SIG-M5 treated with dmso at 0.1 percent for 504 hours (cell line): ENCODE measurements around the gene CERS5.

Source experiments
- DNase-seq: peaks from one replicate; lab custom pipeline; 2025; ENCODE audit not compliant: unreplicated experiment; lab: John Stamatoyannopoulos, UW

Gene CERS5

DNA sequence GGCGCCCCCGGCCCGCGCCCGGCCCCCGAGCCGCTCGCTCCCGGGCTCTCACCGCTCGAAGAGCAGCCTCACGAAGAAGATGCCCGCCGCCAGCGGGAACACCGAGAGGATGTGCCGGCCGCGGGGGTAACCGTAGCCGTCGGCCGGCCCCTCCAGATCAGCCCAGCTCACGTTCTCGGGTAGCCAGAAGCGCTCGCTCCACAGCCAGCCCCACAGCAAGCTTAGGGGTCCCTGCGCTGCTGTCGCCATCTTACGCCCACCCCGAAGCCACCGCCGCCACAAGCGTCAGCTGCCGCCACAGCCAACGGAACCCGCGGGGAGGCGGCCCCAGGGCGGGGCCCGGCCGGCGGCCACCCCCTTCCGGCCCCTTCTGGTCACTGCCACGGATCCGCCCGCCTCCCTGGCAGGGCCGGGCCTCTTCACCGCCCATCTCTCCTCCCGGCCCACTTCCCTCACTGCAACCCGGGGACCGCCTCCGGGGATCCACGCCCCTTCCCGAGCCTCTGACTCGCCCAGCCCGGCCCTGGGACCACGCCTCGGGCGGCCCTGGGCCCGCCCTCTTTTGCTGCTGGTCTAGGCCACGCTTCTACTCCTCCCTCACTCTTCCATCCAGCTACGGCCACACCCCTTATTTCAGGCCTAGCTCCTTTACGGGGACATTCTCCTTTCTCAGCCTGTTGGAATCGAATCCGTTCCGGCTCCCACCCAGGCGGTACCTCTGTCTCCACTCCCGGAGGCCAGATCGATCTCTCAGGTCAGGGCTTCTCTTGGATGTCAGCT lies at the start of gene CERS5:
TSS of gene CERS5 (minus strand) at position 321 of the 780 bp plus-strand sequence. CDS start at position 249, 72 bp downstream.
- DNase-seq = peak; percentile 99

DNA sequence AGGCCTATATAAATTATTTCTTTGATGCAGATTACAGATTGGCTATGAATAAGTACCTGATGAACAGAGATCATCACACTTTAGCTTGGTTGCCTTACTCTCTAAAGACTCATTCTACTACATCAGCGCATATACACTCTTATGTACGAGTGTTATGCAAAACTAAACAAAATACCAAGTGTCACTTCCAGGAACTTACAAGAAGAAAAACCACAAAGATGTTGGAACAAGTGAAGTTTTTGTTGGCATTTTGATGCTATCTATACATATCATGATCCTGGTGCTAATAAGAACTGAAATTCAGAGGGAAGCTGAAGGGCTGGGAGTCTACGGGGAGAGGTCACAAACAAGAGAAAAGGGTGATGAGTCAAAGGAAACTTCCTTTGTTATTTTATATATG lies 47.9 kb upstream of the CERS5 start:
- no peak for DNase-seq

GRCh38 chr12:50214018-50214417 lies 46.8 kb upstream of the CERS5 start:
- no peak for DNase-seq

DNA sequence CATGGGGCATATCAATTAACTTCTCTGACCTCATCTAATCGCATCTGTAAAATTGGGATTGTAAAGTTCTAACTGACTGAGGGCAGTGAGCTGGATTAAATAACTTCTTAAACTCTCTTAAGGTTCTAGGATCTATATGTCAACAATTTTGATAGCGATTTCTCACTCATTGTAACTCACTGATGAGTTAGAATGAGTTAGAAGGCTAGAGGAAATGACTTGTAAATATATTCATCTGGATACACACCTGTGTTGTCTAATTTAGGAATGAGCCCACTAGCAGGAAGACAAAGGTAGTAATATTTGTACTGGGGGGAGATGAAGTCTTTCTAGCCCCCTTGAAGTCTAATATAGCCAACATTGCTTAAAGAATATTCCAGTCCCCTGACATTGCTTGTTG lies 46.3 kb upstream of the CERS5 start:
- DNase-seq = no peak

DNA sequence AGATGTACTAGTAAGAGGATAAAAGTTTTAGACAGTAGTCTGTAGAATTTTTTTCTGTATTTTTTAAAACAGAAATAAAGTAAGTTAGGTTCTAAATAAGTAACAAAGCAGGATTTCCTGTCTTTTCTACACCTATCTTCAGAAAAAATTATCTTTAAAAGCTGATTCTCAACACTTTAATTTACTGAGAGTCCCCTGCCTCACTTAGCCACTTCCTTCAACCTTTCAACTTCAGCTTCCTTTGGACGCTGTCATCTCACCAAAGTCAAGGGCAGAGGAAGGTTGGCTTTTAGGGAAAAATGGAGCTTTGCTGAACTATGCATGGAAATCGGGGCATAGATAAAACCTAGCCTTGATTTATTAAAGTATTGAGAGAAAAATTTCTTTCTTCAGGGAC lies 44.9 kb upstream of the CERS5 start:
- no peak for DNase-seq

DNA sequence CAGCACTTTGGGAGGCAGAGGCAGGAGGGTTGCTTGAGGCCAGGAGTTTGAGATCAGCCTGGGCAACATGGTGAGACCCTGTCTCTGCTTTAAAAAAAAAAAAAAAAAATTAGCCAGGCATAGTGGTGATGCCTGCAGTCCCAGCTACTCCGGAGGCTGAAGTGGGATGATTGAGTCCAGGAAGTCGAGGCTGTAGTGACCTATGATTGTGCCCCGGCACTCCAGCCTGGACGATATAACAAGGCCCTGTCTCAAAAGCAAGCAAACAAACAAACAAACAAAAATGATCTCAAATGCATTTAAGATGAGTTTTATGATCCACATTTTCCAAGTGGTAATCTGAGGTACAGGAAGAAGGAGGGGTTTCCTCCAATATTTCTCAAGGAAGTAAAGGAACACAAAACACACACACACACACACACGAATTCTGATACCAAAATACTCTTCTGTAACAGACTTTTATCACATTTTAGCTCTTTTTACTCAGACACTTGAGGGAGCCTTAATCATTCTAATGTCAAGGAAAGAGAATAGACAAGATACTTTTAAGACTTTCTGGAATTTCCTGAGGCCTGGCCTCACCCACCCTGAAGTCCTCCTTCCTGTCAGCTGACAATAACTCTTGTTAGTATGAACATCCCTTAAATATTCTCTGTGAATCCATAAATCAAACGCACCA lies 44.4 kb upstream of the CERS5 start:
- DNase-seq = no peak

DNA sequence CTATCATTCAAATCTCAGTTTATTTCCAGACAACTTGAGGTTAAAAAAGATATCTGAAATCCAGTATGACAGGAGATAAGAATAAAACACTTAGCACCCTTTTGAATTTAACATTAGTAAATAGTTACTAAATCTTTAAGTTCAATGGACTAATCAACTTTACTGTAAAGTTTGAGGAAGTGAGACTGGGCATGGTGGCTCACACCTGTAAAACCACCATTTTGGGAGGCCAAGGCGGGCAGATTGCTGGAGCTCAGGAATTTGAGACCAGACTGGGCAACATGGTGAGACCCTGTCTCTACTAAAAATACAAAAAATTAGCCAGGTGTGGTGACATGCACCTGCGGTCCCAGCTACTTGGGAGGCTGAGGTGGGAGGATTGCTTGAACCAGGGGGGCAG lies 40.3 kb upstream of the CERS5 start:
- DNase-seq = no peak

GRCh38 chr12:50205648-50206047 lies 38.5 kb upstream of the CERS5 start:
- DNase-seq = no peak

- DNase-seq = no peak
These were observed 36.5 kb upstream of the CERS5 start for GRCh38 chr12:50203691-50204090.

- DNase-seq = peak; percentile 61
These were observed 34.9 kb upstream of the CERS5 start for GRCh38 chr12:50201987-50202521.

DNA sequence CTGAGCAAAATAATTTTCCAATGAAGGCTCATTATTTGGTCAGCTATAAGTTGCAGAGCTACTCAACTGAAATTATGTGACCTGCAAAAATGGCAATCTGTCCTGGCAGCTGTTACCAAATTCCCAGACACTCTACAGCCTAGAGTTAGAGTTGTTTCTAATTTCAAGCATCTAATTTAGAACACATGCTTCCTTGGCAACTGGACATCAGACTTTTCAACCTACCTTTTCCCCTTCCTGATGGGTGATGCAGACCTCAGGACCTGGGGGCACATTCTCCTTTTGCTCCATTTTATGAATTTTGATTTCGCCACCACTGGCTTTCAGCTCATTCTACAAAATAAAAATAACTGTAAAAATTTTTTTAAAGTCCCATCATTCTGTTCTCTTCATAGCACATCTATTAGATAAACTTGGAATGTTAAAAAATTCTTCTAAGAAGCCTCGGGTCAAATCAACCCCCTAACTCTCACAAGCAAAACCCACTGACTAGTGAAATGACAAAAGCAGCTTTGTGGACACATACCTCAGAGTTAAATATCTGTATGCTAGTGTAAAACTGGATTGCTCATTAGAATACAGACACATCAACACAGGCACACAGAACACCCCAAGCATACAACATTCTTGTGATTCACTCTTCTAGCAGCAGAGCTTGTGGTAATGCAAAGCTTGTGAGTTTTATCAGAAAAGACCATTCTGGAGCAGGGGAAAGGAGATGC lies 33.5 kb upstream of the CERS5 start:
- DNase-seq = no peak

DNA sequence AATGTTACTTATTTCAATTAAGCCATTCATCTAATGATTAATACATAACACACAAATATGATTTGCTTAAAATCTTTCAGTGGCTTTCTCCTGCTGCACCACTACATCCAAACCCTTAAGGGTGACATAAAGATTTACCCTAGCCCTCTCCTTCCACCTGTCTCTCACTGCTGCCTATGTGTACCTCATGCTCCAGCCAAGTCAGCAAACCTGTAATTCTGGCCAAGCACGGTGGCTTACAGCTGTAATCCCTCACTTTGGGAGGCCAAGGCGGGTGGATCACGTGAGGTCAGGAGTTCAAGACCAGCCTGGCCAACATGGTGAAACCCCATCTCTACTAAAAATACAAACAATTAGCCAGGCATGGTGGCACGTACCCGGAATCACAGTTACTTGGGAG lies 31.7 kb upstream of the CERS5 start:
- no peak for DNase-seq

GRCh38 chr12:50197297-50197727 lies 30.1 kb upstream of the CERS5 start:
- DNase-seq = no peak

DNA sequence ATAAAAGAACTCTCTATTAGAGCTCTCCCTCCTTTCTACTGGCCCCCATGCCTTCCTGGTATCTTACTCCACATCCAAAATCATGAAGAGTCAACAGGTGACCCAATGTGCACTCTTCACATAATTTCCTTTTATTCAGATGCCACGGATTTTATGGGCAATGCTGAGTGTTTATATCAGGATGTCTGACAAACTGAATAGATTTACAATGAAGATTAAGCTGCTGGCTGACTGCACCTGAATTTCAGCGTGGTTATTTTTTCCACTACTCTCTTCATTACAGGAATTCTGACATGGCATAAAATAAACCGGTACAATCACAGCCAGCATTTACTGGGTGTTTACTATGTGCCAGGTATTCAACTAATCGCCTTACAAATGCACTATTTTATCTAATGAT lies 29.4 kb upstream of the CERS5 start:
- no peak for DNase-seq

- no peak for DNase-seq
These were observed 28.7 kb upstream of the CERS5 start for GRCh38 chr12:50195832-50196231.

DNA sequence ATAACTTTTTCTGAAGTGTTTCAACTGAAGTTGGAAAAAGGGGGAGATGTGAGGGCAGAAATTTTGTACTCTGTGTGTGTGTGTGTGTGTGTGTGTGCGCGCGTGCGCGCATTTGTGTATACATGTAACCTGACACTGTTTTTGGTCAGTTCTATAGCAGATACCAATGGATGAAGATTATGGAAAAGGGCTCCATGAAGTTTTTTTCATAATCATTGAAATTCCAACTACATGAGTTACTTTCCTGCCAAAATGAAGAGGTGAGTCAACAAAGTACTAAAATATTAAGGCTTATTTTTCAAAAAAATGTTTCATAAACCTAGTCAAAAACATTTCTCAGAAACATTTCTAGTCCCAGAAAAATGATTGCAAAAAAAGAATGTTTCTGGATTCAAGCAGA lies 25.7 kb upstream of the CERS5 start:
- no peak for DNase-seq

DNA sequence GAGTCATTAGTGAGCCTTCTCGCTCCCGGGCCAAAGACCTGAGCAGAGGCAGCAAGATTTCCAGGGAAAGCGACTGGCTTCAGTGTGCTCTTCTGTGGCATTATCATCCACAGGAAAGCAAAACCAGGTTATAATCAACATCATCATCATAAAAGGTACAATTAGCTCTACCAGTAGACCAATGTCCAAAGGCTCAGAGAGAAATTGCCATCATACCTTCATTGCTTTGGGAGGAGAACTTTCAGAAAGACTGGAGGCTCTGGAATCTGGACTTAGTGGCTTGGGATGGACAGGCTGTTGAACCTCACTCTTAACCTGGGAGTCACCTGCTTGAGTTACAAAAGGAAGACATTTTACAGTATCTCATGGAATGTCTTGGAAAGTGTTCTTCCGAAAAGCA lies 25.1 kb upstream of the CERS5 start:
- no peak for DNase-seq

GRCh38 chr12:50190859-50191258 lies 23.7 kb upstream of the CERS5 start:
- DNase-seq = no peak

DNA sequence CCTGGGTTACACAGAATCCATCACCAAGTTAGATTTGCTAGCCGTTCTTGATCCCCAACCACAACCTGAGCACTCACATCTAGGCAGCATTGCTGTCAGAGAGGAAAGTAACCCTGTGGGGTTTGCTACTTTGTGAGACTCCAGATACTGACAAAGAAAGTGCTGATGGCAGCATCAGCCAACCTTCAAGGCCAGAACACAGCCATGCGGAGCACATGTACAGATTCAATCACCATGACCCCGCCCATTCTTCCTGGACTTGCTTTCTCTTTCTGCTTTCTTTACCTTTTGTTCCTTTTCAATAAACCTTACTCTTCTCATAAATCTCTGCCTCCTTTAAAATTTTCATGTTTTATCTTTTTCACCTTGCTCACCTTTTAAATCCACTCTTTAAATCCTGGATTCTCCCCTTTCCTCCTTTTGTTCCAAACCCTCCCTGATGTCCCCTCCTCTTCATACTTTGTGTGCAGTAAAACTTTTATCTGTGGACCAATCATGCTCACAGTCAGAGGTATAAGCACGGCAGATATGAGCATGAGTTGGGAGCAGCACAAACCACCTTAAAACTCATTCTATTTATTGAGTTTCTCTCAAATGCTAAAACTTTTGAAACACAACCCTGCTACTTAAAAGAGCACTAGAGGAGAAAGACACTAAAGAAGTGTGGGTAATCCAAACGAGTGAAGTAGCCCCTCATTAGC lies 21.9 kb upstream of the CERS5 start:
- no peak for DNase-seq

- no peak for DNase-seq
These were observed 21.1 kb upstream of the CERS5 start for GRCh38 chr12:50188241-50188781.
